H9 (cell line): ENCODE results near the gene TRPV3. TPM values are rescaled to one million over a fixed set of nuclear protein-coding genes. Genes with fewer than 3 reads are reported as not detected.

Experiments used
- DNase-seq: peaks from one replicate; pipeline ENCODE4 v3.0.0-alpha.2; 2017
- H2AFZ ChIP-seq: one replicate; pipeline ENCODE4 v1.6.1; 2013; ENCODE audit warnings: mild to moderate bottlenecking, low read length, control low read depth, moderate library complexity
- H2AK5ac ChIP-seq: 2 replicates; pipeline ENCODE4 v1.6.1; 2013; ENCODE audit warnings: low read length, control low read depth, mixed read lengths; ENCODE audit not compliant: insufficient read length
- H2BK120ac ChIP-seq: one replicate; pipeline ENCODE4 v1.6.1; 2013; ENCODE audit warnings: low read depth, mild to moderate bottlenecking, low read length, control low read depth, inconsistent platforms; ENCODE audit not compliant: poor library complexity, severe bottlenecking
- H2BK12ac ChIP-seq: 2 replicates; pipeline ENCODE4 v1.6.1; 2013; ENCODE audit warnings: low read length, control low read depth, mixed read lengths, low read depth; ENCODE audit not compliant: insufficient read length
- H2BK15ac ChIP-seq: 2 replicates; pipeline ENCODE4 v1.6.1; 2013; ENCODE audit warnings: low read depth, low read length, control low read depth
- H2BK20ac ChIP-seq: one replicate; pipeline ENCODE4 v1.6.1; 2013; ENCODE audit warnings: low read depth, mild to moderate bottlenecking, low read length, control low read depth, inconsistent platforms; ENCODE audit not compliant: poor library complexity, severe bottlenecking
- H2BK5ac ChIP-seq: 2 replicates; pipeline ENCODE4 v1.6.1; 2013; ENCODE audit warnings: low read length, control low read depth, mixed read lengths; ENCODE audit not compliant: insufficient read length
- H3K14ac ChIP-seq: 2 replicates; pipeline ENCODE4 v1.6.1; 2013; ENCODE audit warnings: low read length, control low read depth; ENCODE audit not compliant: insufficient read depth
- H3K18ac ChIP-seq: 2 replicates; pipeline ENCODE4 v1.6.1; 2013; ENCODE audit warnings: low read depth, mild to moderate bottlenecking, mixed read lengths, low read length, control low read depth; ENCODE audit not compliant: insufficient read length
- H3K23ac ChIP-seq: 2 replicates; pipeline ENCODE4 v1.6.1; 2013; ENCODE audit warnings: low read length, control low read depth, mixed read lengths, low read depth; ENCODE audit not compliant: insufficient read length
- H3K23me2 ChIP-seq: 2 replicates; pipeline ENCODE4 v1.6.1; 2013; ENCODE audit warnings: low read depth, mild to moderate bottlenecking, mixed read lengths, low read length, control low read depth; ENCODE audit not compliant: insufficient read length, poor library complexity, severe bottlenecking
- H3K27ac ChIP-seq: 2 replicates; pipeline ENCODE4 v1.5.1; 2013; ENCODE audit warnings: low read length, control low read depth, mixed read lengths, low read depth; ENCODE audit not compliant: insufficient read length
- H3K27me3 ChIP-seq: 2 replicates; pipeline ENCODE4 v1.6.1; 2013; ENCODE audit warnings: low read length, control low read depth, inconsistent platforms; ENCODE audit not compliant: insufficient read depth
- H3K4ac ChIP-seq: 2 replicates; pipeline ENCODE4 v1.6.1; 2013; ENCODE audit warnings: low read depth, mild to moderate bottlenecking, control low read depth, inconsistent platforms, low read length, moderate library complexity
- H3K4me1 ChIP-seq: 2 replicates; pipeline ENCODE4 v1.6.1; 2013; ENCODE audit warnings: low read length, control low read depth, inconsistent platforms; ENCODE audit not compliant: insufficient read depth
- H3K4me2 ChIP-seq: 2 replicates; pipeline ENCODE4 v1.6.1; 2013; ENCODE audit warnings: low read length, control low read depth, mixed read lengths; ENCODE audit not compliant: insufficient read length, insufficient read depth
- H3K56ac ChIP-seq: 2 replicates; pipeline ENCODE4 v1.6.1; 2013; ENCODE audit warnings: low read depth, mild to moderate bottlenecking, mixed read lengths, low read length, control low read depth; ENCODE audit not compliant: insufficient read length
- H3K79me1 ChIP-seq: 2 replicates; pipeline ENCODE4 v1.6.1; 2013; ENCODE audit warnings: low read depth, mild to moderate bottlenecking, moderate library complexity, low read length, control low read depth, inconsistent platforms; ENCODE audit not compliant: insufficient read depth, poor library complexity, severe bottlenecking
- H3K79me2 ChIP-seq: 2 replicates; pipeline ENCODE4 v1.6.1; 2013; ENCODE audit warnings: low read length, control low read depth, inconsistent platforms; ENCODE audit not compliant: insufficient read depth
- H3K9ac ChIP-seq: 2 replicates; pipeline ENCODE4 v1.6.1; 2013; ENCODE audit warnings: low read length, control low read depth, mixed read lengths; ENCODE audit not compliant: insufficient read length; ENCODE audit errors: extremely low read depth
- H3K9me3 ChIP-seq: one replicate; pipeline ENCODE4 v1.6.1; 2013; ENCODE audit warnings: low read depth, low read length, inconsistent platforms; ENCODE audit not compliant: control insufficient read depth
- H3T11ph ChIP-seq: one replicate; pipeline ENCODE4 v1.6.1; 2013; ENCODE audit warnings: mild to moderate bottlenecking, low read length, control low read depth, inconsistent platforms
- H4K20me1 ChIP-seq: one replicate; pipeline ENCODE4 v1.6.1; 2013; ENCODE audit not compliant: control insufficient read depth, insufficient read length, insufficient read depth
- H4K5ac ChIP-seq: 2 replicates; pipeline ENCODE4 v1.6.1; 2013; ENCODE audit warnings: low read depth, mild to moderate bottlenecking, mixed read lengths, low read length, control low read depth; ENCODE audit not compliant: insufficient read length
- H4K8ac ChIP-seq: replicated peaks from 2 replicates; pipeline ENCODE4 v1.6.1; 2013; ENCODE audit warnings: low read length, control low read depth, mixed read lengths, low read depth; ENCODE audit not compliant: insufficient read length
- H4K91ac ChIP-seq: 2 replicates; pipeline ENCODE4 v1.6.1; 2013; ENCODE audit warnings: low read depth, mild to moderate bottlenecking, moderate library complexity, mixed read lengths, low read length, control low read depth; ENCODE audit not compliant: insufficient read length
- H3K27ac Mint-ChIP-seq, 3 experiments: 2 replicates in 2 of 3; 3 replicates in 1 of 3; pipeline ENCODE4 v1.8.0; 2020 to 2021; ENCODE audit warnings: mixed read lengths in 3 of 3, mild to moderate bottlenecking in 1 of 3, moderate library complexity in 1 of 3
- H3K27me3 Mint-ChIP-seq: 2 replicates; pipeline ENCODE4 v1.8.0; 2021; ENCODE audit warnings: low read depth, mild to moderate bottlenecking, moderate library complexity, mixed read lengths
- H3K36me3 Mint-ChIP-seq, 3 experiments: 2 replicates in 2 of 3; 3 replicates in 1 of 3; pipeline ENCODE4 v1.8.0; 2020 to 2021; ENCODE audit warnings: low read depth in 3 of 3, mixed read lengths in 3 of 3; ENCODE audit not compliant: insufficient read depth in 1 of 3
- H3K4me1 Mint-ChIP-seq, 2 experiments: 2 replicates each; pipeline ENCODE4 v1.8.0; 2020; ENCODE audit warnings: mixed read lengths in 2 of 2
- H3K4me3 Mint-ChIP-seq, 2 experiments: 2 replicates in 1 of 2; 3 replicates in 1 of 2; pipeline ENCODE4 v1.8.0; 2020 to 2021; ENCODE audit warnings: mild to moderate bottlenecking in 2 of 2, mixed read lengths in 2 of 2, moderate library complexity in 1 of 2
- H3K9me3 Mint-ChIP-seq, 2 experiments: 2 replicates in 1 of 2; 3 replicates in 1 of 2; pipeline ENCODE4 v1.8.0; 2020; ENCODE audit warnings: mild to moderate bottlenecking in 2 of 2, mixed read lengths in 2 of 2, moderate library complexity in 1 of 2
- WGBS: extraction: QIAGEN DNeasy Blood & Tissue Kit; methylation state at CpG from one replicate; pipeline ENCODE4 v1.1.7; 2013; ENCODE audit warnings: missing lambda C conversion rate, low lambda C conversion rate, mixed read lengths; ENCODE audit not compliant: insufficient read length; ENCODE audit errors: extremely low coverage; 5-methylcytosine and 5-hydroxymethylcytosine counted together
- total RNA-seq: library from RNA; stranded (reverse); gene quantifications from 2 replicates; pipeline ENCODE4 v1.2.1, GENCODE V29; 2021
- TF ChIP-seq, protein P1 (sequence below): fragments of 200-600 bp; sonication (generic); conservative IDR thresholded peaks from 3 replicates; pipeline ENCODE4 v1.8.0; 2021; ENCODE audit warnings: antibody characterized with exemption, mild to moderate bottlenecking

TRPV3 gene
- total RNA-seq, 1 experiment from 2014 or later, result 0.63 TPM

DNA sequence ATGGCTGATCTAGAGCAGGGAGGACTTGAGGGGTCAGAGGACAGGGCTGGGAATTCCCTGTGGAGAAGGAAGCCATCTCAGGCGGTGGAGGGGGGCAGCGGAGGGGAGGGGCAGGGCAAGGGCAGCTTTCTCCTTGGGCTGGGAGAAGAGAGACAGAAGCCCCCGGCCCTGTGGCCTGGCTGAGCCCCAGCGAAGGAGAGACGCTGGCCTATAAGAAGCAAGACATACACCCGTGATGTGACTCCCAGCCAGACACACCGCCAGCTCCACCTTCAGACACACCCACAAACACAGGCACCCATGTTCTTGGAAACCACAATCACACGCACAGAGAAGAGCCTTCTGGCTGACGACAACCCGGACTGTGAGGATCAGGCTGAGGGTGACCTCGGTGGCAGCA lies 10.0 kb downstream of the TRPV3 start:
- H3K4me1 Mint-ChIP-seq, result no peaks in the 10 kb centered on the region
- Histone ChIP-seq H3K4me1 (no peaks in the 10 kb centered on the region), H3K14ac (no peak overlapping the region), H3K9me3 (no peaks in the 10 kb centered on the region), H2AK5ac (no peak overlapping the region), H3K4me2 (no peak overlapping the region), H3K79me2 (no peaks in the 10 kb centered on the region), H3K4ac (no peak overlapping the region), H4K91ac (no peak overlapping the region), H4K20me1 (no peaks in the 10 kb centered on the region), H2BK120ac (no peak overlapping the region), H3K79me1 (no peaks in the 10 kb centered on the region), H3K27me3 (no peaks in the 10 kb centered on the region), H2BK5ac (no peak overlapping the region), H3T11ph (no peak overlapping the region), H3K9ac (no peak overlapping the region), H2BK15ac (no peak overlapping the region), H2BK20ac (no peak overlapping the region), H2BK12ac (no peak overlapping the region), H3K18ac (no peak overlapping the region), H3K27ac (no peak overlapping the region), H4K8ac (no peak overlapping the region), H2AFZ (no peak overlapping the region), H4K5ac (no peak overlapping the region), H3K56ac (no peak overlapping the region), H3K23ac (no peak overlapping the region), H3K23me2 (no peaks in the 10 kb centered on the region)
- H3K27ac Mint-ChIP-seq, result no peak overlapping the region
- peak; percentile 22 for DNase-seq
- TF ChIP-seq, protein P1, sequence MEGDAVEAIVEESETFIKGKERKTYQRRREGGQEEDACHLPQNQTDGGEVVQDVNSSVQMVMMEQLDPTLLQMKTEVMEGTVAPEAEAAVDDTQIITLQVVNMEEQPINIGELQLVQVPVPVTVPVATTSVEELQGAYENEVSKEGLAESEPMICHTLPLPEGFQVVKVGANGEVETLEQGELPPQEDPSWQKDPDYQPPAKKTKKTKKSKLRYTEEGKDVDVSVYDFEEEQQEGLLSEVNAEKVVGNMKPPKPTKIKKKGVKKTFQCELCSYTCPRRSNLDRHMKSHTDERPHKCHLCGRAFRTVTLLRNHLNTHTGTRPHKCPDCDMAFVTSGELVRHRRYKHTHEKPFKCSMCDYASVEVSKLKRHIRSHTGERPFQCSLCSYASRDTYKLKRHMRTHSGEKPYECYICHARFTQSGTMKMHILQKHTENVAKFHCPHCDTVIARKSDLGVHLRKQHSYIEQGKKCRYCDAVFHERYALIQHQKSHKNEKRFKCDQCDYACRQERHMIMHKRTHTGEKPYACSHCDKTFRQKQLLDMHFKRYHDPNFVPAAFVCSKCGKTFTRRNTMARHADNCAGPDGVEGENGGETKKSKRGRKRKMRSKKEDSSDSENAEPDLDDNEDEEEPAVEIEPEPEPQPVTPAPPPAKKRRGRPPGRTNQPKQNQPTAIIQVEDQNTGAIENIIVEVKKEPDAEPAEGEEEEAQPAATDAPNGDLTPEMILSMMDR, result no peak
- WGBS, result no CpG with 5 or more reads among the region's 11 CpGs
- H3K27me3 Mint-ChIP-seq, result 0 out of 2 replicates have a peak, but pooled peaks cover 2% of the 10 kb centered on the region
- H3K4me3 Mint-ChIP-seq, result no peak overlapping the region
- H3K9me3 Mint-ChIP-seq, result peaks cover 5 to 6% of the 10 kb centered on the region in 2 experiments; a peak in 3 of 5 replicates
- H3K36me3 Mint-ChIP-seq, result peaks cover 0 to 5% (median 0%) of the 10 kb centered on the region in 3 experiments; a peak in 2 of 7 replicates
